ENCODE data around the gene FAM114A2.

DNA sequence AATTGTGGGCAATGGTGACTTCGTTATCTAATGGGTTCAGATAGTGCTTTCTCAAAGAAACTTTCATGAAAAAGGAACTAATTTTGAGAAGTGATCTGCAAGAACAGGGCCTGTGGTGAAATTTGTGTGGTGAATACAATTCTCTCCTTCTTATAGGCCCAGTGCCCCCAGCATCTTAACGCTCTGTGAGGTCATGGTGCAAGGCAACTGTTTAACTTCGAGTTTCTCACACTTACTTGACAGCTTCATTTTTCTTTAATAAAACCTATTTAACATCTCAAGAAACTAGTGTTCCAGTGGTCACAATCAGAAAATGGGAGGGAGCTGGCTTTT is 69.2 kb downstream of the FAM114A2 start:
- TF ChIP-seq, protein P1, sequence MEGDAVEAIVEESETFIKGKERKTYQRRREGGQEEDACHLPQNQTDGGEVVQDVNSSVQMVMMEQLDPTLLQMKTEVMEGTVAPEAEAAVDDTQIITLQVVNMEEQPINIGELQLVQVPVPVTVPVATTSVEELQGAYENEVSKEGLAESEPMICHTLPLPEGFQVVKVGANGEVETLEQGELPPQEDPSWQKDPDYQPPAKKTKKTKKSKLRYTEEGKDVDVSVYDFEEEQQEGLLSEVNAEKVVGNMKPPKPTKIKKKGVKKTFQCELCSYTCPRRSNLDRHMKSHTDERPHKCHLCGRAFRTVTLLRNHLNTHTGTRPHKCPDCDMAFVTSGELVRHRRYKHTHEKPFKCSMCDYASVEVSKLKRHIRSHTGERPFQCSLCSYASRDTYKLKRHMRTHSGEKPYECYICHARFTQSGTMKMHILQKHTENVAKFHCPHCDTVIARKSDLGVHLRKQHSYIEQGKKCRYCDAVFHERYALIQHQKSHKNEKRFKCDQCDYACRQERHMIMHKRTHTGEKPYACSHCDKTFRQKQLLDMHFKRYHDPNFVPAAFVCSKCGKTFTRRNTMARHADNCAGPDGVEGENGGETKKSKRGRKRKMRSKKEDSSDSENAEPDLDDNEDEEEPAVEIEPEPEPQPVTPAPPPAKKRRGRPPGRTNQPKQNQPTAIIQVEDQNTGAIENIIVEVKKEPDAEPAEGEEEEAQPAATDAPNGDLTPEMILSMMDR (IDR thresholded peaks at IDR 0.05; ENCODE audit: borderline replicate concordance, extremely low read depth, low read length, poor library complexity, severe bottlenecking) = no peak
- no peak for TF ChIP-seq EZH2 (IDR thresholded peaks at IDR 0.05; ENCODE audit: borderline replicate concordance, low read depth, low read length, severe bottlenecking)
